ENCODE data around the gene DHRS1. TPM values are rescaled to one million over a fixed set of nuclear protein-coding genes. Genes with fewer than 3 reads are reported as not detected.

DHRS1 gene
- total RNA-seq, 1 donor from 2014 or later: 84.2 TPM

DNA sequence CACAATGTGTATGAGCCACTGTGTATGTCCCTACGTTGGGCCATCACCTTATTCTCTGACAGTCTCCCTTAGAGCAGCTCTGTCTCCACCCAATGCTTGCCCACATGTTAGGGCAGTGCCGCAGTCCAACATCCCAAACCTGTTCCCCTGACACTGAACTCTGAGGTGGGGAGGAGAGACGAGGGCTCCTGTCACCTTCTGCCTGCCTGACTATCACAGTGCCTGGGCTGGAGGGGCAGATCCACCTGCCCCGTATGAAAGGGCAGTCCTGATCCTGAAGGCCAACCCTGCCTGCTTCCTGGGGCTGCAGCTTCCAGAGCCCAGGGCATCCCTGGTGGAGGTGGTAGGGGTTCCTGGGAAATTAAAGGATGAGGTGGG lies 38.8 kb downstream of the DHRS1 start:
- DNase-seq (ENCODE audit: extremely low spot score in 2 of 2): no peak
- Histone ChIP-seq H3K36me3 (peaks cover 0 to 7% of the 10 kb centered on the region in 2 donors), H3K4me3 (peak overlapping the region in 1 of 2 donors; percentile 26), H3K9me3 (no peaks in the 10 kb centered on the region), H3K27ac (no peak overlapping the region), H3K4me1 (peaks cover 11% of the 10 kb centered on the region), H3K27me3 (no peaks in the 10 kb centered on the region)
- TF ChIP-seq POLR2AphosphoS5 (IDR thresholded peaks at IDR 0.05; ENCODE audit: insufficient read depth in 1 of 2, low read depth in 1 of 2) (no peak), CTCF (IDR thresholded peaks at IDR 0.05) (no peak)
- intact Hi-C loops (cut with DNase I): no loop called here

GRCh38 chr14:24260026-24260779 lies 39.4 kb downstream of the DHRS1 start:
- Histone ChIP-seq H3K4me1 (peaks cover 11% of the 10 kb centered on the region), H3K27ac (no peak overlapping the region), H3K9me3 (no peaks in the 10 kb centered on the region), H3K4me3 (no peak overlapping the region), H3K36me3 (peaks cover 0 to 1% of the 10 kb centered on the region in 2 donors), H3K27me3 (no peaks in the 10 kb centered on the region)
- no peak for DNase-seq (ENCODE audit: extremely low spot score in 2 of 2)
- TF ChIP-seq CTCF (IDR thresholded peaks at IDR 0.05) (no peak), POLR2AphosphoS5 (IDR thresholded peaks at IDR 0.05; ENCODE audit: insufficient read depth in 1 of 2, low read depth in 1 of 2) (no peak), POLR2A (IDR thresholded peaks at IDR 0.05) (no peak)
- intact Hi-C loops (cut with DNase I): no loop called here

- Histone ChIP-seq H3K9me3 (no peaks in the 10 kb centered on the region), H3K4me3 (no peak overlapping the region), H3K27ac (no peak overlapping the region), H3K27me3 (no peaks in the 10 kb centered on the region), H3K4me1 (peaks cover 11% of the 10 kb centered on the region), H3K36me3 (no peaks in the 10 kb centered on the region)
- no peak for DNase-seq (ENCODE audit: extremely low spot score in 2 of 2)
- intact Hi-C loops (cut with DNase I): no loop called here
- TF ChIP-seq POLR2AphosphoS5 (IDR thresholded peaks at IDR 0.05; ENCODE audit: insufficient read depth in 1 of 2, low read depth in 1 of 2) (no peak), POLR2A (IDR thresholded peaks at IDR 0.05) (no peak), CTCF (IDR thresholded peaks at IDR 0.05) (no peak)
Measured at GRCh38 chr14:24259282-24260025, 40.1 kb downstream of the DHRS1 start.

DNA sequence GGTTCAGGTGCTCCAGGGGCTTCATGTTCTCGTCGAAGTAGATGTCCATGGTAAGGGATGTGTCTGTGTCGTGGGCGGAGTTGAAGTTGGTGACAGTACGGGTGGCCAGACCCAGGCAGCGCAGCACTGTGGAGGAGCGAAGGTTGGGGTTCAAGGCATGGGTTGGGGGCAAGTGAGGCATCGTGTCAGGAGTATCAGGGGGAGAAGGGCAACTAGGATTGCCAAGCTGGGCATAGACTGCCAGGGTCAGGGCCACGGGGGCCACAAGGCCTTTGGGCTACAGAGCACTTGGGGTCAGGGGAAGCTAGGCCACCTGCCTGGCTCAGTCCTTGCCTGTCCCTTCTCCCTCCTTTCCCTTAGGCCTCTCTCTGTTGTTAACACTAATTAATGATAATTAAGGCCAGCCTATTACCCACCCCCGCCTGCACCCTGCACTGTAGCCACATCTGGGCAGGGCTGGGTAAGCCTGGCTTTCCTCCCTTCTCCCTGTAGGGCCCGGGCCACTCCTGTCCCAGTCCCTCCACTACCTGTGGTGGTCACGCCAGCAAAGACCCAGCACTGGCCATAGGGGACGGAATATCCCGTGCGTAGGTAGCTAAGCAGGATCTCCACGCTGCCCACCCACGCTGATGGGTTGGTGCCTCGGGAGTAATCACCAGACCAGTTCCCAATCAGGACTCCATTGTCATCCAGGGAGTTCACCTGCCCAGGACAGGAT lies 40.9 kb downstream of the DHRS1 start:
- TF ChIP-seq CTCF (IDR thresholded peaks at IDR 0.05): no peak
- no peaks in the 10 kb centered on the region for H3K27me3 ChIP-seq
- peaks cover 11% of the 10 kb centered on the region for H3K4me1 ChIP-seq
- H3K4me3 ChIP-seq: no peak overlapping the region
- no peak overlapping the region for H3K27ac ChIP-seq
- H3K36me3 ChIP-seq: no peaks in the 10 kb centered on the region
- no peaks in the 10 kb centered on the region for H3K9me3 ChIP-seq
- intact Hi-C loops (cut with DNase I): no loop called here
- no peak for DNase-seq (ENCODE audit: extremely low spot score in 2 of 2)

Measured in vagina (tissue), 2 donors.